Trophoblast cell (in vitro differentiated cells and primary cell): ENCODE results near the gene FNDC3B.

Experiments
- DNase-seq, 2 donors: peaks; one replicate each; pipeline ENCODE4 v3.0.0-alpha.2; 2016
- H2AFZ ChIP-seq: 2 replicates; pipeline ENCODE4 v1.6.1; 2013; ENCODE audit warnings: low read length, moderate library complexity, mild to moderate bottlenecking; ENCODE audit not compliant: insufficient read depth, poor library complexity
- H2AK5ac ChIP-seq: 2 replicates; pipeline ENCODE4 v1.6.1; 2013; ENCODE audit warnings: mild to moderate bottlenecking, low read length
- H2BK120ac ChIP-seq: 2 replicates; pipeline ENCODE4 v1.6.1; 2013; ENCODE audit warnings: low read length, mild to moderate bottlenecking, moderate library complexity; ENCODE audit not compliant: insufficient read depth, poor library complexity
- H2BK12ac ChIP-seq: 2 replicates; pipeline ENCODE4 v1.6.1; 2013; ENCODE audit warnings: mild to moderate bottlenecking, low read length, moderate library complexity
- H2BK5ac ChIP-seq: 2 replicates; pipeline ENCODE4 v1.6.1; 2013; ENCODE audit warnings: low read length, low read depth, moderate library complexity, mild to moderate bottlenecking; ENCODE audit not compliant: poor library complexity
- H3K14ac ChIP-seq: 2 replicates; pipeline ENCODE4 v1.6.1; 2013; ENCODE audit warnings: mild to moderate bottlenecking, low read length
- H3K18ac ChIP-seq: 2 replicates; pipeline ENCODE4 v1.6.1; 2013; ENCODE audit warnings: mild to moderate bottlenecking, low read length
- H3K23ac ChIP-seq: 2 replicates; pipeline ENCODE4 v1.6.1; 2013; ENCODE audit warnings: low read length
- H3K27ac ChIP-seq: 2 replicates; pipeline ENCODE4 v1.5.1; 2013; ENCODE audit warnings: low read depth, mild to moderate bottlenecking, inconsistent platforms, low read length, moderate library complexity
- H3K27me3 ChIP-seq: 2 replicates; pipeline ENCODE4 v1.6.1; 2013; ENCODE audit warnings: inconsistent platforms, mild to moderate bottlenecking, low read length, moderate library complexity; ENCODE audit not compliant: insufficient read depth
- H3K36me3 ChIP-seq, 2 experiments: 1 replicate in 1 of 2; 2 replicates in 1 of 2; pipeline ENCODE4 v1.6.1; 2013; ENCODE audit warnings: low read length in 2 of 2, mild to moderate bottlenecking in 2 of 2, moderate library complexity in 1 of 2; ENCODE audit not compliant: insufficient read depth in 2 of 2, control insufficient read depth in 1 of 2
- H3K4ac ChIP-seq: 2 replicates; pipeline ENCODE4 v1.6.1; 2013; ENCODE audit warnings: low read depth, mild to moderate bottlenecking, low read length, moderate library complexity
- H3K4me1 ChIP-seq, 2 experiments: 1 replicate in 1 of 2; 2 replicates in 1 of 2; pipeline ENCODE4 v1.6.1; 2013; ENCODE audit warnings: low read length in 2 of 2, mild to moderate bottlenecking in 2 of 2, moderate library complexity in 1 of 2; ENCODE audit not compliant: insufficient read depth in 2 of 2, control insufficient read depth in 1 of 2
- H3K4me2 ChIP-seq: 2 replicates; pipeline ENCODE4 v1.6.1; 2013; ENCODE audit warnings: inconsistent platforms, mild to moderate bottlenecking, low read length, moderate library complexity
- H3K4me3 ChIP-seq: 2 replicates; pipeline ENCODE4 v1.5.1; 2013; ENCODE audit warnings: mild to moderate bottlenecking, low read depth, low read length, inconsistent platforms
- H3K79me1 ChIP-seq: one replicate; pipeline ENCODE4 v1.6.1; 2013; ENCODE audit warnings: low read length
- H3K79me2 ChIP-seq: 2 replicates; pipeline ENCODE4 v1.6.1; 2013; ENCODE audit warnings: low read length, mild to moderate bottlenecking; ENCODE audit not compliant: control insufficient read depth, insufficient read depth, poor library complexity
- H3K9ac ChIP-seq: 2 replicates; pipeline ENCODE4 v1.6.1; 2013; ENCODE audit warnings: mild to moderate bottlenecking, low read length
- H3K9me3 ChIP-seq: 2 replicates; pipeline ENCODE4 v1.6.1; 2013; ENCODE audit warnings: low read depth, mild to moderate bottlenecking, control low read depth, inconsistent platforms, low read length; ENCODE audit not compliant: insufficient read depth
- H4K12ac ChIP-seq: 2 replicates; pipeline ENCODE4 v1.6.1; 2013; ENCODE audit warnings: low read depth, mild to moderate bottlenecking, low read length, moderate library complexity
- H4K8ac ChIP-seq: 2 replicates; pipeline ENCODE4 v1.6.1; 2013; ENCODE audit warnings: low read depth, mild to moderate bottlenecking, low read length, moderate library complexity
- H4K91ac ChIP-seq: one replicate; pipeline ENCODE4 v1.6.1; 2013; ENCODE audit warnings: low read depth, mild to moderate bottlenecking, low read length, moderate library complexity
- WGBS: extraction: QIAGEN DNeasy Blood & Tissue Kit; methylation state at CpG from one replicate; pipeline ENCODE4 v1.1.7; 2013; ENCODE audit warnings: missing lambda C conversion rate; ENCODE audit not compliant: insufficient read length, insufficient coverage; ENCODE audit errors: extremely low coverage; 5-methylcytosine and 5-hydroxymethylcytosine counted together

The FNDC3B gene

GRCh38 chr3:172228036-172228415 lies 188.6 kb downstream of the FNDC3B start:
- Histone ChIP-seq H3K79me2 (no peaks in the 10 kb centered on the region), H3K27me3 (no peaks in the 10 kb centered on the region), H3K4me1 (peaks cover 0 to 3% of the 10 kb centered on the region in 2 experiments), H3K36me3 (no peaks in the 10 kb centered on the region), H3K23ac (no peak overlapping the region), H2AK5ac (no peak overlapping the region), H3K14ac (no peak overlapping the region), H3K18ac (no peak overlapping the region), H4K91ac (no peak overlapping the region), H2AFZ (no peak overlapping the region), H4K8ac (no peak overlapping the region), H3K27ac (no peak overlapping the region), H3K4ac (no peak overlapping the region), H2BK12ac (no peak overlapping the region), H3K9ac (no peak overlapping the region), H2BK5ac (no peak overlapping the region), H4K12ac (no peak overlapping the region), H3K79me1 (peaks cover 5% of the 10 kb centered on the region), H3K9me3 (no peaks in the 10 kb centered on the region), H2BK120ac (no peak overlapping the region), H3K4me3 (no peak overlapping the region), H3K4me2 (no peak overlapping the region)
- no peak for DNase-seq
- WGBS, result no CpG with 5 or more reads among the region's 2 CpGs

- no peak overlapping the region for H2AK5ac ChIP-seq
- H3K27me3 ChIP-seq, result no peaks in the 10 kb centered on the region
- H3K9me3 ChIP-seq, result no peaks in the 10 kb centered on the region
- no peak for DNase-seq
- no peak overlapping the region for H4K12ac ChIP-seq
- H3K14ac ChIP-seq, result no peak overlapping the region
- no peak overlapping the region for H3K9ac ChIP-seq
- peaks cover 5% of the 10 kb centered on the region for H3K79me1 ChIP-seq
- H2AFZ ChIP-seq, result no peak overlapping the region
- no peak overlapping the region for H2BK120ac ChIP-seq
- no peak overlapping the region for H2BK5ac ChIP-seq
- H4K91ac ChIP-seq, result no peak overlapping the region
- H2BK12ac ChIP-seq, result no peak overlapping the region
- no peaks in the 10 kb centered on the region for H3K36me3 ChIP-seq
- H3K4me1 ChIP-seq, result peaks cover 0 to 3% of the 10 kb centered on the region in 2 experiments
- no peak overlapping the region for H3K18ac ChIP-seq
- no peak overlapping the region for H3K4me3 ChIP-seq
- no peaks in the 10 kb centered on the region for H3K79me2 ChIP-seq
- H3K4me2 ChIP-seq, result no peak overlapping the region
- H3K27ac ChIP-seq, result no peak overlapping the region
- H3K23ac ChIP-seq, result no peak overlapping the region
- no peak overlapping the region for H3K4ac ChIP-seq
- no CpG with 5 or more reads among the region's 1 CpG for WGBS
- H4K8ac ChIP-seq, result no peak overlapping the region
Measured at GRCh38 chr3:172229462-172229861, 190.1 kb downstream of the FNDC3B start.

GRCh38 chr3:172231318-172231901 lies 192.0 kb downstream of the FNDC3B start:
- Histone ChIP-seq H3K9me3 (no peaks in the 10 kb centered on the region), H4K91ac (no peak overlapping the region), H3K79me1 (peaks cover 2% of the 10 kb centered on the region), H3K27ac (no peak overlapping the region), H2BK120ac (no peak overlapping the region), H3K18ac (no peak overlapping the region), H3K36me3 (no peaks in the 10 kb centered on the region), H2AFZ (no peak overlapping the region), H2AK5ac (no peak overlapping the region), H2BK12ac (no peak overlapping the region), H3K4me2 (no peak overlapping the region), H3K27me3 (no peaks in the 10 kb centered on the region), H3K4ac (no peak overlapping the region), H3K14ac (no peak overlapping the region), H3K4me1 (peaks cover 0 to 3% of the 10 kb centered on the region in 2 experiments), H3K23ac (no peak overlapping the region), H4K8ac (no peak overlapping the region), H3K9ac (no peak overlapping the region), H3K4me3 (no peak overlapping the region), H3K79me2 (no peaks in the 10 kb centered on the region), H4K12ac (no peak overlapping the region), H2BK5ac (no peak overlapping the region)
- DNase-seq, result no peak
- no CpG with 5 or more reads among the region's 8 CpGs for WGBS

- Histone ChIP-seq H3K27ac (no peak overlapping the region), H3K4ac (no peak overlapping the region), H2BK5ac (no peak overlapping the region), H3K14ac (no peak overlapping the region), H3K79me1 (no peaks in the 10 kb centered on the region), H4K91ac (no peak overlapping the region), H3K79me2 (no peaks in the 10 kb centered on the region), H2BK120ac (no peak overlapping the region), H3K9me3 (no peaks in the 10 kb centered on the region), H4K12ac (no peak overlapping the region), H3K36me3 (no peaks in the 10 kb centered on the region), H3K23ac (no peak overlapping the region), H3K9ac (no peak overlapping the region), H3K4me1 (no peaks in the 10 kb centered on the region), H2BK12ac (no peak overlapping the region), H4K8ac (no peak overlapping the region), H3K4me2 (no peak overlapping the region), H3K18ac (no peak overlapping the region), H3K4me3 (no peak overlapping the region), H2AFZ (no peak overlapping the region), H3K27me3 (no peaks in the 10 kb centered on the region), H2AK5ac (no peak overlapping the region)
- WGBS, result no CpG with 5 or more reads among the region's 3 CpGs
- no peak for DNase-seq
Measured at GRCh38 chr3:172232579-172233212, 193.3 kb downstream of the FNDC3B start.
